Measurements from ENCODE around the gene PCCA.
"Not testable (repeated sequence)": the region's sequence is repeated elsewhere in the genome, so short reads cannot be mapped to it uniquely, and the experiment has no call there.

The PCCA gene

DNA sequence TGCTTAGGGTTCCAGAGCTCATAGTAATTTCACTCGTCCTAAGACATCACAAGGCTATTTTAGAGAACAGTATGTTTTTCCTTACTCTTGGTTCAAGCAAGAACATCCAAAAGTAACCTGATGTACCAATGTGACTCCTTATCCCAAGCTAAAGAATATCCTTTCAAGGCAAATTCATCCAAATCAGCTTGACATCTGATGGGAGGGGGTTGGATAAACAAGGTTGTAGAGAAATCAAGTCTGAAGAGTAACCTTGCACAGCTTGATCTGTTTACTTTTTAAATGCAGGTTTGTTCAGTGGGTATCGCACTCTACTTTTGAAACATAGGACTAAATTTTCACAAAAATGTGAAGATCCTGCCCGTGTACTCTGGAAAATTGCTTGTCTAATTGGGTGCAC is 298.5 kb downstream of the PCCA start:
- H3K4me3 ChIP-seq (ENCODE audit: low read length in 2 of 2): no peak overlapping the region
- no peaks in the 10 kb centered on the region for H3K27me3 ChIP-seq (ENCODE audit: control insufficient read depth in 1 of 2, insufficient read depth in 2 of 2, low read length in 2 of 2)
- H3K27ac ChIP-seq (ENCODE audit: low read length): no peak overlapping the region
- no peaks in the 10 kb centered on the region for H3K4me1 ChIP-seq (ENCODE audit: control insufficient read depth, insufficient read depth, low read length)
- no peaks in the 10 kb centered on the region for H3K36me3 ChIP-seq (ENCODE audit: control insufficient read depth in 2 of 2, insufficient read depth in 2 of 2, low read length in 2 of 2)
- no peak overlapping the region for H3K9ac ChIP-seq (ENCODE audit: low read length in 2 of 2)
- no peaks in the 10 kb centered on the region for H3K9me3 ChIP-seq (ENCODE audit: control insufficient read depth in 2 of 2, low read length in 2 of 2)

DNA sequence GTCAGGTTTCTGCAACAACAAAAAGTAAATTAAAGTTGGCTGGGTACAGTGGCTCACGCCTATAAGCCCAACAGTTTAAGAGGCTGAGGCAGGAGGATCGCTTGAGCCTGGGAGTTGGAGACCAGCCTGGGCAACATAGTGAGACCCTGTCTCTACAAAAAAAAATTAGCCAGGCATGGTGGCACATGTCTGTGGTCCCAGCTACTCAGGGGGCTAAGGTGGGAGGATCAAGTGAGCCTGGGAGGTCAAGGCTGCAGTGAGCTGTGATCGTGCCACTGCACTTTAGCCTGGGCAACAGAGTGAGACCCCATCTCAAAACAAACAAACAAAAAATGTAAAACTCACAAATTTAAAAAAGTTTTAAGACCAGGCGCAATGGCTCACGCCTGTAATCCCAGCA is 299.3 kb downstream of the PCCA start:
- H3K27ac ChIP-seq (ENCODE audit: low read length); H3K9me3 ChIP-seq (ENCODE audit: control insufficient read depth in 2 of 2, low read length in 2 of 2); H3K36me3 ChIP-seq (ENCODE audit: control insufficient read depth in 2 of 2, insufficient read depth in 2 of 2, low read length in 2 of 2); H3K9ac ChIP-seq (ENCODE audit: low read length in 2 of 2); H3K4me3 ChIP-seq (ENCODE audit: low read length in 2 of 2); H3K4me1 ChIP-seq (ENCODE audit: control insufficient read depth, insufficient read depth, low read length); H3K27me3 ChIP-seq (ENCODE audit: control insufficient read depth in 1 of 2, insufficient read depth in 2 of 2, low read length in 2 of 2): not testable (repeated sequence)

DNA sequence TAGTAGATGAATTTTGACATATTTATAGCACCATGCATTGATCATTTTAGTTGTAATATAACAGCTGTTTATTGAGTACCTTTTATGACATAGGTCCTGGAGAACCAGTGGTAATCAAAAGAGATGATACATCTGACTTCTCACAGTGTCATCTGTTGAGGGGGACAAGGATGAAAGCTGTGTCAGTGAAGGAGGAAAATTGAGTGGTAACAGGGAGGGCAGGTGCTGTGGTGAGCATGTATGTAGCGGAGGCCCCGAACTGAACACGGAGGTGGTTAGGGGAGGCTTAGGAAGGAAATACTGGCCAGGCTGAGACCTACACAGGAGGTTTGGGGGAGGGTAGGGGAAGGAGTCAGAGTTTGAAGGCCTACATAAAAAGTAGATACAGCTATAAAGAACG is 300.0 kb downstream of the PCCA start:
- Histone ChIP-seq H3K9me3 (ENCODE audit: control insufficient read depth in 2 of 2, low read length in 2 of 2) (no peaks in the 10 kb centered on the region), H3K9ac (ENCODE audit: low read length in 2 of 2) (no peak overlapping the region), H3K36me3 (ENCODE audit: control insufficient read depth in 2 of 2, insufficient read depth in 2 of 2, low read length in 2 of 2) (no peaks in the 10 kb centered on the region), H3K27me3 (ENCODE audit: control insufficient read depth in 1 of 2, insufficient read depth in 2 of 2, low read length in 2 of 2) (no peaks in the 10 kb centered on the region), H3K4me3 (ENCODE audit: low read length in 2 of 2) (no peak overlapping the region), H3K27ac (ENCODE audit: low read length) (no peak overlapping the region), H3K4me1 (ENCODE audit: control insufficient read depth, insufficient read depth, low read length) (no peaks in the 10 kb centered on the region)

DNA sequence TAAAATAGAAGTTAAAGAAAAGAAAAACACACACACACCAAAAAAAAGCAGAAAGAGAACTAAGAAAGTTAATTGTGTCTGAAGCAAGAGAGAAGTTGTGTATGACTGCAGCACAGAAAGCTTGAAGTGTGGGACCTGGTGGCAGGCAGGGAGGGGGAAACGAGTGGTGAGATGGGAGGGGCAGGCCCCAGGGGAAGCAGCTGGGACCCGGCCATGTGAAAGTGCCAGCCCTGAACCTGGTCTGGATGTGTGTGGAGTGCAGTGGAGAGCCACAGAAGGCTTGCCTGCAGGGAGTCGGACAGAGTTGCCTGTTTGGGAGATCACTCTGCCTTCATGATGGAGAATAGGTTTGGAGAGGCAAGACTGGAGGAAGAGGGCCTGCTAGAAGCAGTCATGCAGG is 300.7 kb downstream of the PCCA start:
- H3K4me3 ChIP-seq (ENCODE audit: low read length in 2 of 2): no peak overlapping the region
- no peak overlapping the region for H3K27ac ChIP-seq (ENCODE audit: low read length)
- H3K27me3 ChIP-seq (ENCODE audit: control insufficient read depth in 1 of 2, insufficient read depth in 2 of 2, low read length in 2 of 2): no peaks in the 10 kb centered on the region
- H3K9ac ChIP-seq (ENCODE audit: low read length in 2 of 2): no peak overlapping the region
- H3K9me3 ChIP-seq (ENCODE audit: control insufficient read depth in 2 of 2, low read length in 2 of 2): no peaks in the 10 kb centered on the region
- no peaks in the 10 kb centered on the region for H3K36me3 ChIP-seq (ENCODE audit: control insufficient read depth in 2 of 2, insufficient read depth in 2 of 2, low read length in 2 of 2)
- no peaks in the 10 kb centered on the region for H3K4me1 ChIP-seq (ENCODE audit: control insufficient read depth, insufficient read depth, low read length)

DNA sequence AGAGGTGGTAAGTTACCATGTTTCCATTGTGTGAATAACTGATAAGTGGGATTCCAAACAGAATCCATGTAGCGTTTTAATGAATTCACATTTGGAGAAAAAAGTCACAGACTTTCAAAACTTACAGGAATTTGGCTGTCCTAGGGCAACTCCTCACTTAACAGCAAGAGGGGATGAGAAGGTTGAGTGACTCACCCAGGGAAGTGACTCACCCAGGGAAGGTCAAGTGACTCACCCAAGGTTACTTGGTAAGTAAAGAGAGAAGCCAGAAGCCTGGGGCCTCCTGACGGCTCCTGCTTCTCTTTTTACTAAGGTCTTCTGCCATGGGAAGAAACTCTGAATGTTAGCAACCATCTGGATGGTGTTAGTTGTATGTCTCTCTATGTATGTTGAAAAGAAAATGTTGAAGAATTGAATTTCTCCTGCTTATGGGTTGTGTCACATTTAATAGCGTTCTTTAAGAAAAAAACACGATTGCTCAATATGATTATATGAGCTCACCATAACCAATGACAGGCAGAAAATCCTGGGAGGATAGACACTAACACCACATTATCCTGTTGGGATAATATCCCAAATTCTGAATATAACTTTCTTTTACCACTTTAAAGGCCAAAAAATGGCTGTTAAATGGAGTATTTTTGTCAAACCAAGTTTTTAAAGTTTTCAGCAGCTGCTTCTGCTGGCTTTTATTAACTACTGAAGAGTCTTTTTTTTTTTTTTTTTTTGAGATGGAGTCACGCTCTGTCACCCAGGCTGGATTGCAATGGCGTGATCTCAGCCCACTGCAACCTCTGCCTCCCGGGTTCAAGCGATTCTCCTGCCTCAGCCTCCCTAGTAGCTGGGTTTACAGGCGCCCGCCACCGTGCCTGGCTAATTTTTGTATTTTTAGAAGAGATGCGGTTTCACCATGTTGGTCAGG is 304.1 kb downstream of the PCCA start:
- no peak overlapping the region for H3K4me3 ChIP-seq (ENCODE audit: low read length in 2 of 2)
- peak overlapping the region; percentile 38 for H3K27ac ChIP-seq (ENCODE audit: low read length)
- no peaks in the 10 kb centered on the region for H3K9me3 ChIP-seq (ENCODE audit: control insufficient read depth in 2 of 2, low read length in 2 of 2)
- no peaks in the 10 kb centered on the region for H3K4me1 ChIP-seq (ENCODE audit: control insufficient read depth, insufficient read depth, low read length)
- H3K36me3 ChIP-seq (ENCODE audit: control insufficient read depth in 2 of 2, insufficient read depth in 2 of 2, low read length in 2 of 2): no peaks in the 10 kb centered on the region
- no peak overlapping the region for H3K9ac ChIP-seq (ENCODE audit: low read length in 2 of 2)
- no peaks in the 10 kb centered on the region for H3K27me3 ChIP-seq (ENCODE audit: control insufficient read depth in 1 of 2, insufficient read depth in 2 of 2, low read length in 2 of 2)

DNA sequence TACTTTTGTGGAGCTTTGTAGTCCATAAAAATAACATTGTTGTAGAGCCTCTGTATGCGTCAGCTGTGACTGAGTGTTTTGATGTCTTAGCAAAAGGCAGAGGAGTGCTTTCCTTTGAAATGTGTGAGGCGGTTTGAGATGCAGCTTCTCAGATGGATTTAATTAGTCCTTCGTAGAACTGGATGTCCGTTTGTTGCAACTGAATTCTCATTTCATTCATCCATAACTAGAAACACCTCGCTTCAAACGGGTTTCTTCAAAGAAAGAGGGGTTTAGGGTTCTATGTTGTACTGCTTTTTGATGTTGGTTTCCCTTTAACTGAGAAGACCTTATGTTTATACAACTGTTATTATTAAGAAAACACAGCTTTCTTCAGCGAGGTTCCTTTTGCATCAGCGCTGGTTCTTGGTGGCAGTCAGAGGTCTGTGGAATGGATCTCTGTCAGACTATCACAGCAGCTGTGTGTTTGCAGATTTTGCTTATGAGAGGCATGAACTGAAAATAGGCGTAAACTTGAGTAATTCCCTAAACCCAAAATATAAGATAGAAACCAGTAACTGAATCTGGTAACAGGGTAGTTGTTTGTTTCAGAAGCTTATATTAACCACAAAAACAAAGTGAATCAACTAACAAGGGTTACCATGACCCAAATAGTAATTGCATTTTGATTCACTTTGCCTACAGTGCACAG is 305.3 kb downstream of the PCCA start:
- Histone ChIP-seq H3K27ac (ENCODE audit: low read length) (no peak overlapping the region), H3K4me3 (ENCODE audit: low read length in 2 of 2) (no peak overlapping the region), H3K9ac (ENCODE audit: low read length in 2 of 2) (no peak overlapping the region), H3K4me1 (ENCODE audit: control insufficient read depth, insufficient read depth, low read length) (no peaks in the 10 kb centered on the region), H3K27me3 (ENCODE audit: control insufficient read depth in 1 of 2, insufficient read depth in 2 of 2, low read length in 2 of 2) (no peaks in the 10 kb centered on the region), H3K9me3 (ENCODE audit: control insufficient read depth in 2 of 2, low read length in 2 of 2) (no peaks in the 10 kb centered on the region), H3K36me3 (ENCODE audit: control insufficient read depth in 2 of 2, insufficient read depth in 2 of 2, low read length in 2 of 2) (no peaks in the 10 kb centered on the region)

DNA sequence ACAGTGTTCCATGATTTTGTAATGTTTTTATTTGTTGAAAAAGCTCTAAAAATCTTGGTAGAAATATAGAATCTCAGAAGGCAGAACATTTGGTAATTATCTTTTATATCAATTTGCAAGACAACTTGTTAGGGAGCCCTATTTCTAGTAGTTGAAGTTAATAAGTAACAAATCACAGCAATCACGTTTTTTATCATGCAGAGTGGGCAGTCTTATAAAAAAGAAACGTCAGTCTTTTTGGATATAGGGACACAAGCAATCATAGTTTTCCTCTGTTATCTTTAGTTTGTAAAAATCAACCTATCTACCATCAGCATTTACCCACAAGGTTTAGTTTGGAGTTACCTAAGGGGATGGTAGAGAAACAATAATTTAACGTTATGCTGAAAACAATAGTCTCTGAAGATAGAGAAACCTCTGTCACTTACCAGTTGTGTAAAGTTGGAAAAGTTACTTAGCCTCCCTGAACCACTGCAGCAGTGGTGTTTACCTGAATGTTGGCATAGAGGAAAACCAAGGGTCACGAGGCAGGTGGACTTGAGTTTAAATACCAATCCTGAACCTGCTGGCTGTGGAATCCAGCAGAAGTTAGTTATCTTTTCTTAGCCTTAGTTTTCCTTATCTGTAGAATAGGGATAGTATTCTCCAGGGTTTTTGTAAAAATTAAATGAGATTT is 306.9 kb downstream of the PCCA start:
- Histone ChIP-seq H3K9me3 (ENCODE audit: control insufficient read depth in 2 of 2, low read length in 2 of 2) (no peaks in the 10 kb centered on the region), H3K4me3 (ENCODE audit: low read length in 2 of 2) (no peak overlapping the region), H3K9ac (ENCODE audit: low read length in 2 of 2) (no peak overlapping the region), H3K27ac (ENCODE audit: low read length) (no peak overlapping the region), H3K36me3 (ENCODE audit: control insufficient read depth in 2 of 2, insufficient read depth in 2 of 2, low read length in 2 of 2) (no peaks in the 10 kb centered on the region), H3K27me3 (ENCODE audit: control insufficient read depth in 1 of 2, insufficient read depth in 2 of 2, low read length in 2 of 2) (no peaks in the 10 kb centered on the region), H3K4me1 (ENCODE audit: control insufficient read depth, insufficient read depth, low read length) (no peaks in the 10 kb centered on the region)

DNA sequence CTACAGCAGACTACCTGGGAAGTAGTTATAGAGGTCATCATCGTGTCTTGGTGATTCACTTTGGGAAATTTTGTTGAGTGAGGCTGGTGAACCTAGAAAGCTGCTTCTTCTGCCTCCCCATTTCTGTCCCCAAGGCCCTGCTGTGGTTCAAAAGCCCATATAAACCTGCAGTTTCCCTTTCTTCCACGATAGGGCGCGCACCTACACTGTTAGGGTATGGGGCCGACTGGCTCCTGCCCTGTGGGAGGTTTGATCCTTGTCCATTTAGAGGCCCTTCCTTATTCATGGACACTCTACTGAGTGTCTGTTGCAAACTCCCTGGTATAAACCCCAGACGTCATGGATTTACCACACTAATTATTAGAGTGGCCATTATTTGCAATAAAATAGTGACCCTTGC is 307.9 kb downstream of the PCCA start:
- H3K4me1 ChIP-seq (ENCODE audit: control insufficient read depth, insufficient read depth, low read length): no peaks in the 10 kb centered on the region
- no peaks in the 10 kb centered on the region for H3K27me3 ChIP-seq (ENCODE audit: control insufficient read depth in 1 of 2, insufficient read depth in 2 of 2, low read length in 2 of 2)
- H3K27ac ChIP-seq (ENCODE audit: low read length): no peak overlapping the region
- H3K36me3 ChIP-seq (ENCODE audit: control insufficient read depth in 2 of 2, insufficient read depth in 2 of 2, low read length in 2 of 2): no peaks in the 10 kb centered on the region
- no peak overlapping the region for H3K4me3 ChIP-seq (ENCODE audit: low read length in 2 of 2)
- H3K9me3 ChIP-seq (ENCODE audit: control insufficient read depth in 2 of 2, low read length in 2 of 2): no peaks in the 10 kb centered on the region
- no peak overlapping the region for H3K9ac ChIP-seq (ENCODE audit: low read length in 2 of 2)

DNA sequence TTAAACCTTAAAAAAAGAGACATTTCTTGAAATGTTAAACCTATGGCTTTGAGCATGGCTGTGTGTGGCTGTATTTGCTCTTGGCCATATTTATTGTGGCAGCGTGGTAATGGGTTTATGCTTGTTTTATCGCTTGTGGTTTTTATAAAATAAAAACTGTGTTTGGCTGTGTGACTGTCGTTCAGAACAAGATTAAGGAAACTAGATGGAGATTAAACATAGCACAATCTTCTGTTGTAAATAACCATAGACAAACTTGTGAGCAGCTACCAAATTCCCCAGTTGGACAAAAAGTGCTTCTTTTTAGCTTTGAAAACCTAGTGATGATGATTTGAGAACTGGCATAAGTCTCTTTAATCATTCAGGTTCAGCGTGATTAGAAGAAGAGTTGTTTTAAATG is 308.7 kb downstream of the PCCA start:
- Histone ChIP-seq H3K27ac (ENCODE audit: low read length) (no peak overlapping the region), H3K36me3 (ENCODE audit: control insufficient read depth in 2 of 2, insufficient read depth in 2 of 2, low read length in 2 of 2) (no peaks in the 10 kb centered on the region), H3K9ac (ENCODE audit: low read length in 2 of 2) (no peak overlapping the region), H3K4me3 (ENCODE audit: low read length in 2 of 2) (no peak overlapping the region), H3K27me3 (ENCODE audit: control insufficient read depth in 1 of 2, insufficient read depth in 2 of 2, low read length in 2 of 2) (no peaks in the 10 kb centered on the region), H3K9me3 (ENCODE audit: control insufficient read depth in 2 of 2, low read length in 2 of 2) (no peaks in the 10 kb centered on the region), H3K4me1 (ENCODE audit: control insufficient read depth, insufficient read depth, low read length) (no peaks in the 10 kb centered on the region)

DNA sequence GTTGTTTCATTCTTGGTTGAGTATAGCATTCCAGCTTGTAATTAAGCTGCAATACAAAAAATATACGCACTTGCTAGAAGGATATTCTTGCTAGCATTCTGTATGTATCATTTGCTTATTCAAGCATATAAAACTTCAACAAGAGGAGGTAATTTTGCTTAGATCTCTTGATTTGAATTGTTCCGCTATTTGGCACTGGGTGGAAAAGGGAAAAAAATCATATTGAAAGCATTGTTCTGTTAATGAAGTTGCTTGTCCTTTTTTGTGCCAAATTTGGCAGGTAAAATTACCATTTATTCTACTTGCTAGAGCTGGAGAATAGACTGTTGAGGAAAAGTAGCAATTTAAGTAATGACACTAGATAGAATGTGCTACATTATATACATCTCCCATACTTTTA is 309.5 kb downstream of the PCCA start:
- H3K9ac ChIP-seq (ENCODE audit: low read length in 2 of 2): no peak overlapping the region
- H3K9me3 ChIP-seq (ENCODE audit: control insufficient read depth in 2 of 2, low read length in 2 of 2): no peaks in the 10 kb centered on the region
- H3K27ac ChIP-seq (ENCODE audit: low read length): no peak overlapping the region
- no peak overlapping the region for H3K4me3 ChIP-seq (ENCODE audit: low read length in 2 of 2)
- H3K36me3 ChIP-seq (ENCODE audit: control insufficient read depth in 2 of 2, insufficient read depth in 2 of 2, low read length in 2 of 2): peaks cover under 1 to 3% of the 10 kb centered on the region in 2 donors
- no peaks in the 10 kb centered on the region for H3K27me3 ChIP-seq (ENCODE audit: control insufficient read depth in 1 of 2, insufficient read depth in 2 of 2, low read length in 2 of 2)
- no peaks in the 10 kb centered on the region for H3K4me1 ChIP-seq (ENCODE audit: control insufficient read depth, insufficient read depth, low read length)

Measured in stomach smooth muscle (tissue), 2 donors.